ENCODE results near the gene TMBIM6. TPM values are rescaled to one million over a fixed set of nuclear protein-coding genes. Genes with fewer than 3 reads are reported as not detected.

The TMBIM6 gene
- polyA plus RNA-seq, 4 donors, result 443 to 774 (median 723) TPM

- DNase-seq (ENCODE audit: low read depth in 4 of 4, low spot score in 3 of 4), result no peak
Measured at GRCh38 chr12:49794811-49795653, 53.7 kb downstream of the TMBIM6 start.

GRCh38 chr12:49795654-49796105, 54.3 kb downstream of the TMBIM6 start:
- no peak for DNase-seq (ENCODE audit: low read depth in 4 of 4, low spot score in 3 of 4)

GRCh38 chr12:49796155-49796554, 54.8 kb downstream of the TMBIM6 start:
- no peak for DNase-seq (ENCODE audit: low read depth in 4 of 4, low spot score in 3 of 4)

GRCh38 chr12:49796606-49797448, 55.5 kb downstream of the TMBIM6 start:
- no peak for DNase-seq (ENCODE audit: low read depth in 4 of 4, low spot score in 3 of 4)

- no peak for DNase-seq (ENCODE audit: low read depth in 4 of 4, low spot score in 3 of 4)
Measured at GRCh38 chr12:49797449-49797776, 56.1 kb downstream of the TMBIM6 start.

- DNase-seq (ENCODE audit: low read depth in 4 of 4, low spot score in 3 of 4), result no peak
Measured at GRCh38 chr12:49798248-49798647, 56.9 kb downstream of the TMBIM6 start.

GRCh38 chr12:49798934-49799333, 57.6 kb downstream of the TMBIM6 start:
- DNase-seq (ENCODE audit: low read depth in 4 of 4, low spot score in 3 of 4), result no peak

- no peak for DNase-seq (ENCODE audit: low read depth in 4 of 4, low spot score in 3 of 4)
Measured at GRCh38 chr12:49800421-49801140, 59.2 kb downstream of the TMBIM6 start.

GRCh38 chr12:49801141-49802063, 60.0 kb downstream of the TMBIM6 start:
- DNase-seq (ENCODE audit: low read depth in 4 of 4, low spot score in 3 of 4), result no peak

GRCh38 chr12:49803693-49804450, 62.5 kb downstream of the TMBIM6 start:
- no peak for DNase-seq (ENCODE audit: low read depth in 4 of 4, low spot score in 3 of 4)

GRCh38 chr12:49804821-49805220, 63.5 kb downstream of the TMBIM6 start:
- DNase-seq (ENCODE audit: low read depth in 4 of 4, low spot score in 3 of 4), result no peak

GRCh38 chr12:49805409-49805808, 64.1 kb downstream of the TMBIM6 start:
- DNase-seq (ENCODE audit: low read depth in 4 of 4, low spot score in 3 of 4), result no peak

GRCh38 chr12:49806321-49806813, 65.0 kb downstream of the TMBIM6 start:
- no peak for DNase-seq (ENCODE audit: low read depth in 4 of 4, low spot score in 3 of 4)

- DNase-seq (ENCODE audit: low read depth in 4 of 4, low spot score in 3 of 4), result no peak
Measured at GRCh38 chr12:49806877-49807276, 65.5 kb downstream of the TMBIM6 start.

GRCh38 chr12:49807991-49808580, 66.7 kb downstream of the TMBIM6 start:
- DNase-seq (ENCODE audit: low read depth in 4 of 4, low spot score in 3 of 4), result no peak

- DNase-seq (ENCODE audit: low read depth in 4 of 4, low spot score in 3 of 4), result no peak
Measured at GRCh38 chr12:49808686-49809380, 67.5 kb downstream of the TMBIM6 start.

- no peak for DNase-seq (ENCODE audit: low read depth in 4 of 4, low spot score in 3 of 4)
Measured at GRCh38 chr12:49809381-49809905, 68.1 kb downstream of the TMBIM6 start.

GRCh38 chr12:49809906-49810389, 68.6 kb downstream of the TMBIM6 start:
- no peak for DNase-seq (ENCODE audit: low read depth in 4 of 4, low spot score in 3 of 4)

Data from left renal pelvis (tissue), 4 donors.